Embryonic facial prominence (tissue), 1 donor: ENCODE measurements around the gene PRKD1.

Experiments used
- DNase-seq: peaks from one replicate; pipeline ENCODE4 v3.0.0-alpha.2; 2016; ENCODE audit errors: extremely low spot score

PRKD1 gene

GRCh38 chr14:29608861-29609260, 318.8 kb downstream of the PRKD1 start:
- no peak for DNase-seq

GRCh38 chr14:29607169-29607568, 320.5 kb downstream of the PRKD1 start:
- DNase-seq = no peak

DNA sequence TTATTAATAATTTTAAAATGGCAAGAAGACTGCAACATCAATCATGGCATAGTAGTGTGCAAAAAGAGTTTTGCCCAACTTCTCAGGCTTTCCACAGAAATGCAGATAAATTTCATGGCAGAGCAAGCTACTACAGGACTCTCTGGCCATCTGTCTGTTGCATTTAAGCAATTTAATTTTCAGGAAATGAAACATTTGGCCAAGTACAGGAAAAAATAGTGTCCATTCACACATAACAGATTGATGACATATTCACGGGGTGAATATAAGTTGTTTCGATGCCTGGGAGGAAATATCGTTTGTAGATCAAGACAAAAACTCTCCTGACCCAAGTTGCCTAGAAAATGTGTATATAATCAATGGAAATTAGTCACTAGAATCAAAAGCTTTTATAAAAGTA, 324.0 kb downstream of the PRKD1 start:
- no peak for DNase-seq

- no peak for DNase-seq
Measured at GRCh38 chr14:29601616-29602015, 326.0 kb downstream of the PRKD1 start.

DNA sequence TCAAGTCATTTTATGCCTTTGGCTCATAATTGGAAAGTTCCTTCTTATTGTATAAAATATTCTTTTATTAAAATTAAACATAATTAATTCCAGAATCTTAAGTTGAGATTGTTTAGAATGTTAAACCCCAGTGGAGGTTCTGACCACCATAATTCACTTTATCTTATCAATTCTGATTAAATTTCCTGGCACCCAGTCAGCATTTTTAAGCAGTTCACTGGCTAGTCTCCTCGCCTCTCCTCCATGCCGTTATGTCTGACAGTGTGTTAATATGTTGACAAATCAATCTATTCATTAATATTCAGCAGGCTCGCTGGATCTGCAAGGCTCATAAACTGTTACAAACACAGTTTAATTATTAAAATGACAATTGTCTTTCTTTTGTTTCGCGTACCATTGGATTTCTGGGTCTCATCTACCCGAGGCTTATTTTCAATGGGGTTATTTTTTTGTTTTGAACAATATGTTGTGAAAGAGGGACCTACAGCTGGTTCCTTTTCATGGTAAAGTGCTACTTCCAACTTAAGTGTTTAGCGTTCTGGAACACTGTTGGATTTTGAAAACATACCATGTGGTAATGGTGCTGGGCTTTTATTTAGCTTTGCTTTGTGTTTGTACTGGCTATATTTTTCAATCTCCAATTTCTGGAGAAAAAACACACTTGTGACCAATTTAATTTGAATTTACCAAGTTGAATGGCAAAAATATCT, 339.7 kb downstream of the PRKD1 start:
- DNase-seq = no peak

DNA sequence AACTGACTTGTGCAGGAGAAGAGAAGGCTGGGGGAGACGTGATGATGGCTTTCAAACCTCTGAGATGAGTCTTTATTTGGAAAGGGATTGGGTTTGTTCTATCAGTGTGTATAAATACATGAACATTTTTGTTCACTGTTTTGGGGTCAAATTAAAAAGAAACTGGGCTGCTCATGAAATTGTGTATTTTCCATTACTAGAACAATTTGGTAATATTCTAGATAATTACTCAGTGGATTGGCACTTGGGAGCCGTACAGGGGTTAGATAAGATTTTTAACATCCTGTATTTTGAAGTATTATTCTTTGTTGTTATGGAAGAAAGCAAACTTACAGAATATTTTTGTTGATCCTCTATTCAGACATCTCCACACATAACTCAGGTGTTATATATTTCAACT, 340.6 kb downstream of the PRKD1 start:
- DNase-seq = no peak

DNA sequence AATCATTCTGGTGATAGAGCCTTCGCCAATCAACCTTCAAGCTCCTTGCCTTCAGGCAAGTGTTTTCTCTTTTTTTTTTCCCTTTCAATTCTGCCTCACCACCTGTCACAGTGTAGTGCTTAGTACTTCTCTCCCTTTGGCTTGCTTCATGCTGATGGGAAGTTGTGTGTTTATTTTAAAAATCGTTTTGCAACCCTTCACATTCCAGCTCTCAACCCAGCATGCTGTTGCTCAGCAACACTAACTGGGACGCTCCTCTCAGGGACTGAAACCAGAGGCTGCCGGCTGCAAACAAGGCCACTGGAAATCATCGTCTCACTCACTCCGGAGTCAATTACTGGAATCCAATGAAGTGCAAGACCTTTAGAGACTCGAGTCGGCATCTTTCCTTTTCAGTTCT, 342.7 kb downstream of the PRKD1 start:
- peak; percentile 19 for DNase-seq

- DNase-seq = no peak
Measured at GRCh38 chr14:29580763-29581162, 346.9 kb downstream of the PRKD1 start.

GRCh38 chr14:29579838-29580237, 347.8 kb downstream of the PRKD1 start:
- DNase-seq = no peak

DNA sequence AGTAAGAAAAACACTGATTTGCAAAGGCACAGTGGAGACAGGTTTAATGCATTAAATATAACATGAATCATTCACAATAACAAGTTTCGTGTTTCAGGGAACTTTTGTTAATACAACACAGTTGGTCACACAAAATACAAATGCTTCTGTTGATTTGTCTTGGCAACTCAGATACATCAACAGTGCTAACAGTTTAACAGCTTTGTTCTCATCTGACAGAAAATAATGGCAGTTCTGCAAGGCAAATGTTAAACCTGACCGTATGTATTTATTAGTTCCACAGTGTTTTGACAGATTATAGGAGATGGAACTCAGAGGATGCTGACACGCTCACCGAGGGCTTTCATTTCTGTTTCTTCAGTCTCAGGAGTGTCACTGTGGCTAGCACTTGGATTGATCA, 350.7 kb downstream of the PRKD1 start:
- no peak for DNase-seq

- DNase-seq = no peak
Measured at GRCh38 chr14:29569194-29569593, 358.5 kb downstream of the PRKD1 start.

DNA sequence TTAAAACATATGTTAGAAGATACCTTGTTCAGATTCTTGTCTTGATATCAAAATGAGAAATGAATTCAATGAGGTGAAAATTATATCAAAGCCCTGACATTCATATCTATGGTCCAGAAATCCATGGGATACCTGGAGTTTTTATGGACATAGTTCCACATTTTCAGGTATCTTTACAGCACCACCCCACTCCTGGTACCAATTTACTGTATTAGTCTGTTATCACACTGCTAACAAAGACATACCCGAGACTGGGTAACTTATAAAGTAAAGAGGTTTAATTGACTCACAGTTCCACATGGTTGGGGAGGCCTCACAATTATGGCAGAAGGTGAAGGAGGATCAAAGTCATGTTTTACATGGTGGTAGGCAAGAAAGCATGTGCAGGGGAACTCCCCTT, 361.5 kb downstream of the PRKD1 start:
- no peak for DNase-seq

DNA sequence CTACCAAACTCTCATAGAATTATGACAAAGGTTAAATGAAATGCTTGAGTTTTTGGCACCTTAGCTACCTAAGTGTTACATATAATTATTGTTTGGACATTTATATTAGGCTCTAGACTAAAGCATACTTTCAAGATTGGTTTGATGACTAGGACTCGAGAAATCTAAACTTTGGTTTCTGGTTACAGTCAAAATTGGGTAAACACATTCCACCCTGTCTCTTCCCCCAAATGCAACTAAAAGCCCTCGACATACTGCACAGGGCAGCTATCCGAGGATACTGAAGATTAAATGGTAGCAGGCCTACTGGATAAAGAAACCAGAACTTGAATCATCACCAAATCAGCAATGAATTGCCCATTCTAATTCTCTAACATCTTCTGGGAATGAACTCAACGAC, 369.1 kb downstream of the PRKD1 start:
- no peak for DNase-seq

GRCh38 chr14:29554335-29554734, 373.3 kb downstream of the PRKD1 start:
- no peak for DNase-seq

GRCh38 chr14:29553427-29553826, 374.2 kb downstream of the PRKD1 start:
- no peak for DNase-seq

GRCh38 chr14:29548948-29549370, 378.7 kb downstream of the PRKD1 start:
- DNase-seq = peak; percentile 32

GRCh38 chr14:29545714-29546113, 381.9 kb downstream of the PRKD1 start:
- DNase-seq = no peak

DNA sequence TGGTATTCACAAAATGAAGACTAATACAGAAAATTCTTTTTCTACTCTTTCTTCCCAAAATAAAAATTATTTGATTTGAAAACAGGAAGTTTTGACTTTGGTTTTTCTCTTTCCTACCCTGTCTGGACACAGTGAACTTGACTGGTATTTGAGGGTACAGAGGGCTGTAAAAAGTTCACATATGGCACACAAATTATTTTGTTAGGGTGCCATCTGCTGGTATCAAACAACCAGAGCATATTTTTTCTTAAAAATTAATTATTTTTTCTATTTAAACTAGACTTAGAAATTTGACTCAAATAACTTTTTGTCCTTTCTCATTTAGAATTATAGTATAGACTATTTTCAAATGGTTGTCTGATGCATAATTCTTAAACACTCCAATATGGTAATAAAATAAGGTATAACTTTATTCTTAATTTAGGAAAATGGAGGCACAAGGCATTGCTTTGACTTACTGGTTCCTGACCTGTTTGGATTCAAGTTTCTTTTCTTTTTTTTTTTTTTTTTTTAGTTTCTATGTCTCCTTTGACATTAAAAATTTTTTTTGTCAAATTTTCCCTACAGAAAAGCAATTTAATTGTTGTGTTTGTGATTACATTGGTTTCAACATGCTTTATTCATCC, 390.6 kb downstream of the PRKD1 start:
- no peak for DNase-seq

- no peak for DNase-seq
Measured at GRCh38 chr14:29529418-29529817, 398.2 kb downstream of the PRKD1 start.

DNA sequence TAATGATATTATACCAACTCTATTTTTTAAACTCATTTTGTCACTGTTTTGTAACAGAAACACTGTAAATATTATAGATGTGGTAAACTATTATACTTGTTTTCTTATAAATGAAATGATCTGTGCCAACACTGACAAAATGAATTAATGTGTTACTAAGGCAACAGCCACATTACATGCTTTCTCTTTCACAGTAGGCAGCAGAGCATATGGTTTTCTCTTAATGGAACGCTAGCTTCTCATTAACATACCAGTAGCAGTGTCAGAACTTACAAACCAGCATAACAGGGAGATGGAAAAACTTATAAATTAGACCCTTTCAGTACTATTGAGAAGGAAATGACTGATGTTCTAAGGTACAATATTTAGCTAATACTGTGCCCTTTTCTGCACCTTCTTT, 398.8 kb downstream of the PRKD1 start:
- no peak for DNase-seq

DNA sequence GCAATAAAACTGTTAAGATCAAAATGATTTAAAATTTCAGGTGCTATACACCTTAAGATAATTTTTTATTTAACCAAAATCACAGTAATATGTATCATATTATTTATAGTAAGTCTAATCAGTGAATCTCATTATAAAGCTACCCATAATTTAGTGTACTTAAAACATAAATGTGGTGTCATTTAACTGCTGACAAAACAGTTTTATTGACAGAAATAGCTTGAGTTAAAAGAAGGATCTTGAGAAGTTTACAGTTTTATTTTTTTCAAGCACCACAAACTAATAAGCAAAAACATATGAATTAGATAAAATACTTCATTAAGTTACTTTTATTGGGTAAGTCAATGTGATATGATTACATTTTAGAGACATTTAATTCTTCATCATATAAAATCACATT, 400.4 kb downstream of the PRKD1 start:
- no peak for DNase-seq
